DMS153 (cell line): ENCODE results near the gene CTNND2.

Experiments used
- DNase-seq: peaks from one replicate; lab custom pipeline; 2025; lab: John Stamatoyannopoulos, UW

The CTNND2 gene

GRCh38 chr5:11588803-11589202, 315.4 kb downstream of the CTNND2 start:
- no peak for DNase-seq

- DNase-seq = no peak
These were observed 320.2 kb downstream of the CTNND2 start for GRCh38 chr5:11584017-11584416.

GRCh38 chr5:11579351-11579750, 324.9 kb downstream of the CTNND2 start:
- DNase-seq = no peak

DNA sequence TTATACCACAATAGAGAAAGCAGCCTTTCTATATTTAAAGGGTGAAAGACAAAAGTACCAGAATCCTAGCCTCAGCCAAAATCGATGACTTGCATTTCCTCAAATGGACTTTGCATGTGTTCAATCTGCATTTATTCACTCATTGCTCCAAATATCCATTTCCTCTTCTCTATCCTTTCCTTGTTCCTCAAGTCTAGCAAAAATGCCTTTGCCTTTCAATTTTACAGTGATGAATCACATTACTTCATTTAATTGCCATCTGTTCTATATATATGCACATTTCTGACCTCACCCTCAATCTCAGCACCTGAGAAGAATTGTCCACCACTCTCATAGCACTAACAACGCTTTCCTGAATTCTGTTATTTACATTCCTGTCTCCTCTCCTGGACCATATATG, 329.5 kb downstream of the CTNND2 start:
- DNase-seq = no peak

GRCh38 chr5:11573140-11573992, 330.9 kb downstream of the CTNND2 start:
- DNase-seq = no peak

DNA sequence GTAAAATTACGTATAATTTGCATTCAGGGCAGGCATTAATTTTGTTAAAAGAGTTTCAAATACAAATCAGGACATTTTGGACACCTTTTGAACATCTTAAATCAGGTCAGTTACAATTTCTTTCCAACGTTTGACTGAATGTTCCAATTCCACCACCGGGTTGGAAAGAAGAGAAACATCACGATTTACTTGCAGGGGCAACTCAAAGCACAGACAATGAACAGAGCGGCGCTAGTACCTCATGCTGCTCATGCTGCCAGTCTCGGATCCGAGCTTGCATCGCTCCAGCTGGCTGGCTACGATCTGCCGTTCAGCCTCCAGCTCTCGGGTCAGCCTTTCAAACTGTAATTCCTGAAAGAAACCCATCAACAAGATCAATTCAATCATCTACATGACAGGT, 339.5 kb downstream of the CTNND2 start:
- DNase-seq = no peak

DNA sequence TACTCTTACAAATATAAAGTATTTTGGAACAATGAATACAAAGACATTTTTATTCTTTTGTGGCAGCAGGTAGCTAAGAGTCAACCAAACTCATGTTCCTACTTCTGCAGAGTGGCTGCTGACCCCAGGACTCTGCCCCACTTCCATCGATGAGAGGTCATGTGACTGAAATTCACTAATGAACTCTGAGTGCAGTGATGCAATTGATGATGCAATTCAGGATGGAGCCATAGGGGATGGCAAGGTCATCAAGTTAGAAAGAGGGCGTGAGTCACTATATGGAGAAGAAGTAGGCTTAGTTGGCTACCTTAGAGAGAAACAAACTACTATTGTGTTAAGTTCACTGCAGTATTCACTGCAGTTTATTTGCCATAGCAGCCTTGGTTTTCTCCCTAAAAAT, 340.4 kb downstream of the CTNND2 start:
- DNase-seq = no peak

DNA sequence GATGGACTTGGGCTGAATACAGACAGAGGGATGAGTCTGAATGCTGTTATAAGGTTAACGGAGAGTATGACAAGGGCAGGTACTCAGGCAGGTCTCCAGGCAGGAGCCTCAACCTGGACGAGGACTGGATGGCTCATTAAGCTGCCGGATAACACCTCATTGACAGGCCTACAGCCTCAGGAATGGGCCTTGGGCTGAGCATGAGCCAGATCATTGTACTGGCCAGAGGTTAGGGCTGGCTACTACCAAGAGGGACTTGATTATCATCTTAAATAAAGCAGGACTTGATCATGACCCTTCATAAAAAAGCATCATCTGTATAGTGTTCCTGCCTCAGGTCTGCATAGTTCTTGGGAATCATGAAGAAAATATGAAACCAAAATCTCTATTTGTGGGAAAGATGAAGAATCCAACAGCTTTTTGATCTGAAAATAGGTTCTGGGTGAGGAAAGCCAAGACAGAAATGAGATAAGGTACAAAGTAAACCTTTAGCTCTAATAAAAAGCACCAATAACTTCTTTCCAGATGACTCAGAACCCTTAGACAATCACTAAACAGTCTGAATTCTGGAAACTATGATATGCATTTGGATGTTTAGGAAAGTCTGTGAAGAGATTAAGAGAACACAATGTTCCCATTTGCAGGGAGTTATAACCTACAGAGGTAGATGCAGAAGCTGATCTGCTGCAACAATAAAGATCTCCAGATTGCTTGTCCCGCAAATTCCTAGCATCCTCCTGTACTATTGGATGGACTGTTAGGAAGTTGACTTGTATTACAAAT, 343.1 kb downstream of the CTNND2 start:
- DNase-seq = no peak

- no peak for DNase-seq
These were observed 347.2 kb downstream of the CTNND2 start for GRCh38 chr5:11557063-11557462.

DNA sequence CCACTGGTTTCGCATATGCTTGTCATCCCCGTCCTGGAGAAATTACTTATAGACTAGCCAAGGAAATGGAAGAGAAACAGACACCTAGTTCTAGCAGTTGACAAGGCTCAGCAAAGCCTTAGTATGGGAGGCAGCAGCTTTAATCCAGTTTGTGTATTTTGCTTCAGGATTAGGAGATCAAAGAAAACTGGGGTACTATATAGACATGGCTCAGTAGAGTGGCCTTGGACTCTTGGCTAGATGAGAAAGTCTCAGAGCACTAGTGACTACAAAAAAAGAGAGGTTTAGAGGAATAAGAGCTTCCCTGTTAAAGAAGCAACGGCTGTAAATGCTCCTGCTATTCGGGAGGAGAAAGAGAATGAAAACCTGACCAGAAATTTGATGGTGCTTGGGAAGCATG, 349.1 kb downstream of the CTNND2 start:
- no peak for DNase-seq

DNA sequence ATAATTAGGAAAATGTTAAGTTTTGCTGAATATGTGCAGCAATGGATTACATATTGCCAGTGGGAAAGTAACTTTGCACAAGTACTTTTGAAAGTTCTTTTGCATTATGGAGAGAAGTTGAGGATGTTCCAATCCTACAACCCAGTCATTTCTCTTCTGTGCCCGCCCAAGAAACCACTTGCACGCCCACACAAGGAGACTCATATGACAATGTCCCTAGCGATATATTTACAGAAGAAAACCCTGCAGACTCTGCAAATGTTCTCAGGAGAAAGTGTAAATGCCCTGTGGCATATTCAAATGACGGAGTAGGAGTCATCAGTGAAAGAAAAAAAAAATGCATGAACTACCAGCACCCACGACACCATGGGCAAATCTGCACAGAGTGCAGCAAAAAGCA, 356.5 kb downstream of the CTNND2 start:
- DNase-seq = no peak

DNA sequence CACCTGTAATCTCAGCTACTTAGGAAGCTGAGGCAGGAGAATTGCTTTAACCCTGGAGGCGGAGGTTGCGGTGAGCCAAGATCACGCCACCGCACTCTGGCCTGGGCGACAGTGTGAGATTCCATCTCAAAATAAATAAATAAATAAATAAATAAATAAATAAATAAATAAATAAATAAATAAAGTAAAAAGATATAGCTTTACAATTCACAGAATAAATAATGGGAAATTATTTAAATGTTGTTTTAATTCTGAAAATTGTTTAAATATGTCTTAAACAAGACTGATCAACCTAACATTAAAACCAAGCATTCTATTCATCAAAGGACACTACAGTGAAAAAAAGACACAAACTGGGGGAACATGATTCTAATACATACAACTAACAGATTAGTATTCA, 357.1 kb downstream of the CTNND2 start:
- DNase-seq = no peak

GRCh38 chr5:11540112-11540511, 364.1 kb downstream of the CTNND2 start:
- DNase-seq = no peak

- no peak for DNase-seq
These were observed 372.3 kb downstream of the CTNND2 start for GRCh38 chr5:11531811-11532555.

GRCh38 chr5:11528720-11529119, 375.5 kb downstream of the CTNND2 start:
- DNase-seq = no peak

DNA sequence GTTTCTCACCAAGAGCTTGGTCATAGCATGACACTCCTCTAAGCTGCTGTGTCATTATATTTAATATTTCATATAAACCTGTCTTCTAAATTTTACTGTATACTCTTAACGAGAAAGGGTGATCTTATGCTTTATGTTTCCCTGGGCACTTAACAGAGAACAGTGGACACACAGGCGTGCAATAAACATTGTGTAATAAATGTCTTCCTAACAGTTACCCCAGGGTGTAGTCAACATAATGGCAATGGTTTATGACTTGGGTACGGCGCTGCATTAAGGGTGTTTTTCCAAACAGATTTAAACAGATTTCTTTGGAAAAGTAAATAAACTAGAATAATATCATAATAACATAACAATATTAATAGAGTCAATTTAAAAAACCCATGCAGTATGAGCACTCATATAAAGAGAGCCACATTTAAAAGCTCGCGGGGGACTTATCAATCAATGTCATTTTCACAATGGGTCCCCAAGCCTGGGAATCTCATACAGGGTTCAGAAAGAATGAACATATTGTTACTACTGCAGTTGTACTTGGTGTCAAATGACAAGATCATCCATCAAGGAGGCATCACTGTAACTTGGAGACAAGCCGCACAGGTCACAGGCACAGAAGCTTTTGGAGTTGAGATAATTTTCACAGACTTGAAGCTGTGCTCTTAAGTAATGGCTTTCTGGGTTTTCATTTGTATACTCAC, 376.4 kb downstream of the CTNND2 start:
- no peak for DNase-seq

- no peak for DNase-seq
These were observed 379.2 kb downstream of the CTNND2 start for GRCh38 chr5:11525020-11525419.

- DNase-seq = no peak
These were observed 380.1 kb downstream of the CTNND2 start for GRCh38 chr5:11524188-11524587.

GRCh38 chr5:11522796-11523195, 381.4 kb downstream of the CTNND2 start:
- DNase-seq = no peak

DNA sequence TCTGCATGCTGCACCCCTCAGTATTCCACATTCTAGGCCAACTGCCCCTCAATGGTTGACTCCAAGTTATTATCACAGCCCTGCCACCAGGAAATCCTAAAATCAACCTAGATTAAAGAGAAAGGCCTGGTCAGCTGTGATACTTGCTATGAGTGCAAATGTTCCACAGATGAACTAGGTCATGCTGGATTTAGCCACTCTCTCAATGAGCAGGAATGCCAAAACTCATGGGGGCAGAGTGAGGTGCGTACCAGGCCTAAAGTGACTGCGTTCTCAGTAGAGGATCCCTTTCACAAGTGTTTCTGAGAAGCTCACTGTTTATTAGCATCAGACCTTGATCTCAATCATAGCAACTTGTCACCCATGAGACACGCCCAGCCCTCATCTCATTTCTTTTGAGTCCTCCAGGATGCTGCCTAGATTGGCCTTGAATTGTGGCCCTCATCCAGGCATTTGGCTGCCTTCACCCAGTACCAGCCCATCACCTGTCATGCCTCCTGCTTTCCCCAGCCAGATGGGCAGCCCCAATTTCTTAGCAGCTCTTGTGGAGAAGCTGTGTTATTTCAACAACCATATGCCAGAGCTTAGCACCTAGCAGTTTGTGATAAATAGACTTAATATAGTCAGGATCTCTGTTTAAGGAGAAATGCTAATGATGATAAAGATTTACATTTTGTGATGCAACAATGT, 383.9 kb downstream of the CTNND2 start:
- no peak for DNase-seq

DNA sequence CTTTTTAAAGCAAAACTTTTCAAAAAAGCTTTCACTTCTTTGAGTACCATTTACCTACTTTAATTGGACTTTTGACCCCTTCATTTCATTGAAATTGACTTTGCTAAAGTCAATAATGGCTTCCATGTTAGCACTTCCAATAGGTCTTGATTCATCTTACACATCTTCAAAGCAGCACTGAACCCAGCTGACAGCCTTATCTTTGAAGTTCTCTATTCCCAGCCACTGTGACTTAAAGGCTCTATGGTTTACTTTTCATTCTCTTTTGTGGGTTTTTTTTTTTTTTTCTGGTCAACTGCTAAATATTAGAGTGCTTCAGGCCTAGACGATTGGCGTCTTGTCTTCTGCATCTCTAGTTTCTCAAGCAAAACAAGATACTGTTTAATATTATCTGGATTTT, 385.0 kb downstream of the CTNND2 start:
- DNase-seq = no peak
